ENCODE measurements around the gene ACKR2. TPM values are rescaled to one million over a fixed set of nuclear protein-coding genes. Genes with fewer than 3 reads are reported as not detected.

Gene ACKR2
- total RNA-seq, 4 donors from 2014 or later, result 2.6 to 12.4 (median 7.5) TPM

- ATAC-seq (ENCODE audit: low FRiP score) (no peak), DNase-seq (ENCODE audit: low spot score) (no peak)
- TF ChIP-seq, protein P1, sequence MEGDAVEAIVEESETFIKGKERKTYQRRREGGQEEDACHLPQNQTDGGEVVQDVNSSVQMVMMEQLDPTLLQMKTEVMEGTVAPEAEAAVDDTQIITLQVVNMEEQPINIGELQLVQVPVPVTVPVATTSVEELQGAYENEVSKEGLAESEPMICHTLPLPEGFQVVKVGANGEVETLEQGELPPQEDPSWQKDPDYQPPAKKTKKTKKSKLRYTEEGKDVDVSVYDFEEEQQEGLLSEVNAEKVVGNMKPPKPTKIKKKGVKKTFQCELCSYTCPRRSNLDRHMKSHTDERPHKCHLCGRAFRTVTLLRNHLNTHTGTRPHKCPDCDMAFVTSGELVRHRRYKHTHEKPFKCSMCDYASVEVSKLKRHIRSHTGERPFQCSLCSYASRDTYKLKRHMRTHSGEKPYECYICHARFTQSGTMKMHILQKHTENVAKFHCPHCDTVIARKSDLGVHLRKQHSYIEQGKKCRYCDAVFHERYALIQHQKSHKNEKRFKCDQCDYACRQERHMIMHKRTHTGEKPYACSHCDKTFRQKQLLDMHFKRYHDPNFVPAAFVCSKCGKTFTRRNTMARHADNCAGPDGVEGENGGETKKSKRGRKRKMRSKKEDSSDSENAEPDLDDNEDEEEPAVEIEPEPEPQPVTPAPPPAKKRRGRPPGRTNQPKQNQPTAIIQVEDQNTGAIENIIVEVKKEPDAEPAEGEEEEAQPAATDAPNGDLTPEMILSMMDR (IDR thresholded peaks at IDR 0.05), result no peak
These were observed 45.9 kb downstream of the ACKR2 start for GRCh38 chr3:42855219-42855546.

DNA sequence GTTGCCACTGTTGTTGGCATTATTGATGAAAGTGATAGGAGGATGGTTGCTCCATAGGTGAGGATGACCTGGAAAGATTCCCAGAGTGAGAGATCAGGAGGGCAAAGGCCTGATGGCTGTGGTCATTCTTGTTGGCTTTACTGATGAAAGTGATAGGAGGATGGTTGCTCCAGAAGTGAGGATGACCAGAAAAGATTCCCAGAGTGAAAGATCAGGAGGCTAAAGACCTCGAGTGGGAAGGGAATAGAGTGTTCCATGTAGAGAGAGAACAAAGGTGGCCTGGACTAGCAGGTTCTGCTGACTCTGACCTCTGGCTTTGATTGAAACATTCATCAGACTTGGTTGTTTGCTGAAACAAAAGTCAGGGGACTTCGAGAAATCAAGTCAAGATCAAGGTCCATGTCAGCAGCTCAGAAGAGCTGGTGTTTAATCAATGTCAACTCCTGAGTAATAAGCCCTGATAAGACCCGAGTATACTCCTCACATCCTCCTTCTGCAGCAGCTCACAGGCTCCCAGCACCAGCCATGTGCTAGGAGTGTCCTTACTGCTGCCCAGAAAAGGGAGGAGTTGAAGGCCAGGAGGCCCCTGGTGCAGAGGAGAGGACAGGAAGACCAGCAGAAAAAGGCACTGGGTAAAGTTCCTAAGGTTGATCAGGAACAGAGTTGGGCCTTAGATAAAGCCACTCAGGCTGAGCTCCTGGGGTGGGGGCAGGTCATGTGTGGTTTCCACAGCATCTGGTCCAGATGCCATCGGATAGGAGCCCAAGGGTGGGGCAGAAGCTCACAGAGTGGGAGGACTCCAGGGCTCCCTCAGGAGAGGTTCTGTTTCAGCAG, 46.5 kb downstream of the ACKR2 start:
- TF ChIP-seq, protein P1 (IDR thresholded peaks at IDR 0.05), result no peak
- ATAC-seq (ENCODE audit: low FRiP score) (no peak), DNase-seq (ENCODE audit: low spot score) (no peak)

- ATAC-seq (ENCODE audit: low FRiP score), result no peak
- no peak for DNase-seq (ENCODE audit: low spot score)
- TF ChIP-seq, protein P1 (IDR thresholded peaks at IDR 0.05), result no peak
These were observed 47.3 kb downstream of the ACKR2 start for GRCh38 chr3:42856544-42856943.

- TF ChIP-seq, protein P1 (IDR thresholded peaks at IDR 0.05), result no peak
- DNase-seq (ENCODE audit: low spot score), result no peak
- no peak for ATAC-seq (ENCODE audit: low FRiP score)
These were observed 55.2 kb downstream of the ACKR2 start for GRCh38 chr3:42864321-42864950.

- no peak for DNase-seq (ENCODE audit: low spot score)
- TF ChIP-seq, protein P1 (IDR thresholded peaks at IDR 0.05), result no peak
- ATAC-seq (ENCODE audit: low FRiP score), result no peak
These were observed 56.0 kb downstream of the ACKR2 start for GRCh38 chr3:42865256-42865655.

DNA sequence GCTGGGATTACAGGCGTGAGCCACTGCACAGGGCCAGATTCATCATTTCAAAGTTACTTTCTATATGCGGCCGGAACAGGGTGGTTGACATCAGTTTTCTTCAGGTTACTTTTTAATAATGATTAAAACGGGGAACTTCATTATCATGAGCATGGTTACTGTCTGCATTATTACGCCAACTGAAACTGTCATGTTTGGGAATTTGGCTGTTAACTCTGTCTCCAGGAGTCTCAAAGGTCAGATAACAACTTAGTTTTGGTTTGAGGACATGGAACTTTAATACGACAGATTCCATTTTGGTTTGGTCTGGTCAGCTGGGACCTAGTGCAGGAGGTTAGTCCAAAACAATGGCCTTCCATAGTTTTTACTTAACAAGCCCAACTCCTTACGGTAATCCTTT, 57.9 kb downstream of the ACKR2 start:
- TF ChIP-seq, protein P1 (IDR thresholded peaks at IDR 0.05), result no peak
- DNase-seq (ENCODE audit: low spot score), result no peak
- no peak for ATAC-seq (ENCODE audit: low FRiP score)

DNA sequence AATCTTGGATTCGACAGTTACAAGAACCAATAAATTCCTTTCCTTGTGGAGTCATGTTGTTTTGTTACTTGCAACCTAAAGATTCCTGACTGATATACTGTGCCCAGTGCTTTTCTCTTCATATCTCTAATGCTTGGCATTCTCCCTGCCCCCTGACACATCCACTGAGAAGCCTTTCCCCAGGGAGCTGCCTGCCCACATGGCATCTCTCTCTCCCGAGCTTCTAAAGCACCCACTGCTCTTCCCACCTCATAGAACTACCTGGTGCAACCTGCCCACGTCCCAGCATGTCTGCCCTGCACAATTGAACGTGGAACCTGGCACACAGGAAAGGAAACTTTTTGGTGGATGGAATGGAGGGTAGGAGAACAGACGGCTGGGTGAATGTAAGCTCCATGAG, 59.6 kb downstream of the ACKR2 start:
- TF ChIP-seq, protein P1 (IDR thresholded peaks at IDR 0.05), result no peak
- no peak for ATAC-seq (ENCODE audit: low FRiP score)
- no peak for DNase-seq (ENCODE audit: low spot score)
